Activated CD4-positive, alpha-beta T cell treated with anti-CD3 and anti-CD28 coated beads, Interleukin-2, amount 50 U/mL, for 24 hours (primary cell): ENCODE results near the gene IFT43.
"Not testable (repeated sequence)": the region's sequence is repeated elsewhere in the genome, so short reads cannot be mapped to it uniquely, and the experiment has no call there.

Experiments
- DNase-seq, 2 donors: peaks; one replicate each; pipeline ENCODE4 v3.0.0-alpha.2; 2020; ENCODE audit warnings: low read depth in 1 of 2, low spot score in 1 of 2

Gene IFT43

DNA sequence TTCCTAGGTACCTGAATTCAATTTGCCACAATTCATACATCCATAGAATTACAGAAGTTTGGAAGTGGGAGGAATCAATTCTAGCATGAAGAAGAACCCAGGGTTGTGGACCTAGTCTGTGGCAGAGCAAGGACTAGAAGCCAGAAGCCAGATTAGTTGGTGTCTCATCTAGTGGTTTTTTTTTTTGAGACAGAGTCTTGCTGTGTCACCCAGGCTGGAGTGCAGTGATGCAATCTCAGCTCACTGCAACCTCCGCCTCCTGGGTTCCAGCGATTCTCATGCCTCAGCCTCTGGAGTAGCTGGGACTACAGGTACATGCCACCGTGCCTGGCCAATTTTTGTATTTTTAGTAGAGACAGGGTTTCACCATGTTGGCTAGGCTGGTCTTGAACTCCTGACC, 24.1 kb downstream of the IFT43 start:
- not testable (repeated sequence) for DNase-seq

DNA sequence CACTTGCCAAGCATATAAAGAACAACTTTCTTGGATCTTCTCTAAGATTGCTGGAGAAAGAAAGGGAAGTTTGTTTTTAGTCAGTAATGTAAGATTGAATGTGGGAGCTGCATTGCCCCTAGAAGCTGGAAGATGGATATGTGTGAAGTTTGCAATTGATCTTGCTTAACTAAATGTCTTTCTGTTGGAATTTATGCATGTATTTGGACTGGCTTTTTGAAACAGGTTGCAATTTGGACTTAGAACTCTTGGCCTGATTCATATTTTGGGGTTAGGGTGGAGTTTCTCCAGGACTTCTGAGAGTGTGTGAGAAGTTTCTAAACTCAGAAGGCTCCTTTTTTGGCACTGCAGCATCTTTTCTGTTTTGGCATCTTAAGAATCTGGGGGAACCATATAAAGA, 26.4 kb downstream of the IFT43 start:
- no peak for DNase-seq

DNA sequence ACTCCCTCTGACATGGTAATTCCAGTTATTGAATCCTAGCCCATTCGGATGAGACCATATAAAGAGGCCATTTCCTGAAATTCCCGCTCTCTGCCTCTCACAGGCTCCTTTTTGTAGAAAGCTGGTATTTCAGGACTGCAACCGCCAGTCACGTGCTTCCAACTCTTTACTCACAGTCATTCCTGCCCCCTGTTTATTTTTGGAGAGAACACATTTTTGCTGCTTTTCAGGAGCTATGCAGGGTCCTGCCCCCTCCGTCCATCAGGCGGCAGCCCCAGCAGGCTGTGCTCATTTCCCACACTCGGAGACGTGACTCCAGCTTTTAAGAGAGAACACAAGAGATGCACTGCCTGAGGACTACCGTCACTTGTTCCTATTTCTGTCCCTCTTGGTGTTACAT, 26.8 kb downstream of the IFT43 start:
- no peak for DNase-seq

DNA sequence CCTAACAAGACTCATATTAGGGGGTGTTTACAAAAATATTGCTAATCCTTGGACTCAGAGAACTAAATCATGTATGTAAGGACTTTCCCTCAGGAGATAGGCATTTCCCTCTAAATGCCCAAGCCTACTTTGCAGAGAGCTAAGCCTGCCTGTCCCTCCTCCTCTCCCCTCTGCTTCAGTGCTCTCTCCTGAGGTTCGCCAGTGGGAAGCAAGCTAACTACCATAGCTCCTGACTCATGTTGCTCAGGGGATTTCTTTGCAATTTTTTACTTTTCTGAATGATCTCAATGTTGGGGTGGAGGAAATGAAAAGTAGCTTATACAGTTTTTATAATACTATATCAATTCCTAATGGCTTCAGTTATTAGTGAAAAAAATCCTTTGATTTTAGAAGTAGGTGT, 29.6 kb downstream of the IFT43 start:
- no peak for DNase-seq

DNA sequence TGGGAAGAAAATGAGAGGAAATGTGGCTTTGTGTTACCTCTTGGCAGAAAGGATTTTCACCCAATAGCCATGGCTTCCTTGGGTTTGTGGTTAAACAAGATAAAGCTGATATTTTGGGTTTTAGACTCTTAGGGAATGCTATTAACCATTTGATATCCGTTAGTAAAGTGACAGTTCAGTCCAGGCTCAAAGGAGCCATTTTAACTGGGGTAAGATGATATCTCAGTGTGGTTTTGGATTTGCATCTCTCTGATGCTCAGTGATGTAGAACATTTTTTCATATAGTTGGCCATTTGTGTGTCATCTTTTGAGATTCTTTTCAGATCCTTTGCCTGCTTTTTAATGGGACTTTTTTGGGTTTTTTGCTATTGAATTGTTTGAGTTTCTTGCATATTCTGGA, 30.1 kb downstream of the IFT43 start:
- DNase-seq, result no peak

DNA sequence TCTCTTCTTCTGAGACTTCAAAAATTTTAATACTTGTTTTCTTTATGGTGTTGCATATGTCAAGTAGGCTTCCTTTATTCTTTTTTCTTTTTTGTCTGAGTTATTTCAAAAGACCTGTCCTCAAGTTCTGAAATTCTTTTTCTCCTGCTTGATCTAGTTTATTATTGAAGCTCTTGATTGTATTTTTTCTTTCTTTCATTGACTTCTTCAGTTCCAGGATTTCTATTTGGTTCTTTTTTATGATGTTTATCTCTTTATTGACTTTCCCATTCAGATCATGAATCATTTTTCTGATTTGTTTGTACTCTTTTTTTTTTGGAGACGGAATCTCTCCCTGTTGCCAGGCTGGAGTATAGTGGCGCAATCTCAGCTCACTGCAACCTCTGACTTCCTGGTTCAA, 34.1 kb downstream of the IFT43 start:
- no peak for DNase-seq

DNA sequence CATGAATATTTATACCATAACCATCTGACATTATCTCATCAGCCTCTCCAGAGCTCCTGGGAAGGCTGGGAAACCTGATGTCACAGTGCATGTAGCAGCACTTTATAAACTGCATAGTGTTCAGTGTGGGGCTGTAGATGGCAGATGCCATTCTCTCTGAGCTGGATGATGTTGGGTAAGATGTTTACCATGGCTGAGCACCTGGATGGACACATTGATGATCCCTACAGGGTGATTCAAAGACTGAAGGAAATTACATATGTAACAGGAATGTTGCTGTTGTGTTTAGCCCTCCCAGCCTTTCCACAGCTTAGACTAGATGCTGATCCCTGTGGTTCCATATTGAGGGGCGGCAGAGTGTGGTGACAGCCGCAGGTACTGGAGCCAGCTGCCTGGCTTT, 37.4 kb downstream of the IFT43 start:
- no peak for DNase-seq

DNA sequence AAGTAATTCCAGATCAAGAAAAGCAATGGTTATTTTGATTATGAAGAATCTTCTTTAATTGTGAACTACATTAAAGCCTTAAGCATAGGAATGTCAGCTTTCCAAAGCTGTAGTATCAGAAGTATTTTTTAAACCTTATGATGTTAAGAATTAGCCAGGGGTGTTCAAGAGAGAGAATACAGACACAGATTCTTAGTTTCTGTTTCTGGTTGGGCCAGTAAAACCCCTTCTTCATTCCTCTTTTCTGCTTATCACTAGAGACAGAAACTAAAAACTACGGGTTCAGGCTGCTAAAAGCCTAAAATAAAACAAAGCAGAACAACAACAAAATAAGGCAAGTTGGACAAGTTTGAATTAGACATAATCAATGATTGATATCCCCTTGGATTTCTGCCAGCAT, 38.2 kb downstream of the IFT43 start:
- no peak for DNase-seq

DNA sequence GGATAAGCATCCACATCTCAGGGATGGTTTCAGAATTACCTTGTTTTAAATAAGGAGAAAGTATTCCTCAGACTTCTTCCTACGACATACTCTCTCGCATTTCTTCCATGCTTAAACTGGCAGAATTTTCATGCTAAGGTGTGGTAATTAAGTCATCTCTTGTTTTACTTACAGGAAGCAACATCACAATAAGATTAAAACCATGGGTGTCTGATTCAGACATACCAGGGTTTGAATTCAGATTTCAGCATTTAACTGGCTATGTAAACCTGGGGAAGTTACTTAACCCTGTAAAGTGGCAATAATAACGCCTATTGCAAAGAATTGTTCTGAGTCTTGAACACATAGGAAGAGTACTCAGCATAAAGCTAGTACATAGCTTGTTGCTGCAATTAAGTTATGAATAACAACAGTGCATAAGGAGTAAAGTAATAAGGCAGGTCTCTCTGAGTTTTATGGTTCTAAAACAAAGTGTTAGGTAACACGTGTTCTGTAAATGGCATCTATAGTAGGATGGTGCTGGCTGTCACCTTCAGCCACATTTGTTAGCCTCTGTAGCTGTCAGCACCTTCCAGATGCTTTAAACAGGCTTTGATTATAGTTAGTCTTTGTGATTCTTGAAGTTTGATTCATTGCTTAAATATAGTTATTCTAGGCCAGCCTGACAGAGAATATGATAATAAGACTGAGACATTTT, 38.8 kb downstream of the IFT43 start:
- DNase-seq, result no peak

DNA sequence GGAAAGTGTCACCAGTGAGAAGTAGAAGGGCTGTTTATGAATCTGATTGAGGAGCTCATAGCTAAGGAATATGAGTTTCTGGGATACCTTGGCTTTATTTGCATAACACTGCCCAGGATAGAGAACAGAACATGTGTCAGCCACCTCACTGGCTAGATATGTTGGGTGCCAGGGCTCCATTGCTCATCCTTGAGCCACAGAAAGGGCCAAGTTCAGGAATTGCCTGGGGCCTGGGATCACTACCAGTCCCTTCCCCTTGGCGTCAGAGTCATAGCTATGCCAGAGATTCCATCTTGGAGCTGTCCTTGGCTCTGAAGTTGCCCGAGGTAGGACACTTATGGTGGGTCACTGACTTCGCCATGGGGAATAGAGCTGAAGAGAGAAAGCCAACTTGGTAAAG, 49.0 kb downstream of the IFT43 start:
- no peak for DNase-seq

DNA sequence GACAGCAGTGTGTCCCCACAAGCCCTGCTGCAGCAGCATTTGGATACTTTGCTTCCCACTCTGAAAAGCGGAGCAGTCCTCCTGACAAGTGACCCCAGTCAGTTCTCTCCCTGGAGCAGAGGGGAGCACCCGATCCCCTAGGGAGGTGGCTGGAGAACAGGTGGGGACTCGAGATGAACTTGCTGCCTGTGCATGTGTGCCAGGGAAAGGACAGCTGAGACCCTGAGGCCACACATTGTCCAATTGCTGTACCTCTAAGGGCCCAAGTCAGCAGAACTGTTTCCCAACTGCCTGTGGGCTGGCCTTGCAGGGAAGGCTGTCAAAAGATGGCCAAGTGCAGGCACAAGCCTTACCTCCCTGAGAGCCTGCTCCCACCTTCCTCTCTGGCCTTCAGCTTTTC, 55.1 kb downstream of the IFT43 start:
- no peak for DNase-seq

DNA sequence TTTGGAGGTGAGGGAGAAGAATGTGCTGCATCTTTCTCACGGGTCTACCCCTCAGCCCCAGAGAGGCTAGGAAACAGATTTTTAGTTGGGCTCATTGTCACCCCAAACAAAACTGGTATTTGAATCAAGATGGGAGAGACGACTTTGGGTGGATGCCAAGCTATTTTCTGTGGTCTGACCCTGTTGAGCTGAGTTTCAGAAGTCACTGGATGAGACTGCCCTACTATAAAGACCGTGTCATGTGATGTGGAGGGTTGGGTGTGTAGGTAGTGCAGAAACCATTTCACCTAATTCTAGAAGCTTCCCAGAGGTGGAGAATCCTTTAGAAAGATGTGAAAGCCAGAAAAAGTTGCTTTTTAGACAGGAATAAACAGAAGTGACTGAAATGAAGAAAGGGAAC, 60.2 kb downstream of the IFT43 start:
- DNase-seq, result no peak

DNA sequence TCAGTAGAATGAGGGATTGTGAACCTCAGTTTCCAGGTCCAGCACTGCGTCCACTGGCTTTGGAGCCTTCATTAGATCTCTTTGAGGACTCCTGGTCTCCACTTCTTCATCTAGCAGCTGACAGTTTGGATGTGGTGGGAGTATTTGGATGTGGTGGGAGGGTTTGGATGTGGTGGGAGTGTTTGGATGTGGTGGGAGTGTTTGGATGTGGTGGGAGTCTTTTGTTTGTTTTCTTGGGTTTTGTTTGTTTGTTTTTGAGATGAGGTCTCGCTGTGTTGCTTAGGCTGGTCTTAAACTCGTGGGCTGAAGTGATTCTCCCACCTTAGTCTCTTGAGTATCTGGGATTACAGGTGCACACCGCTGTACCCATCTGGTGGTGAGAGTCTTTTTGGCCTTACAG, 64.7 kb downstream of the IFT43 start:
- no peak for DNase-seq

DNA sequence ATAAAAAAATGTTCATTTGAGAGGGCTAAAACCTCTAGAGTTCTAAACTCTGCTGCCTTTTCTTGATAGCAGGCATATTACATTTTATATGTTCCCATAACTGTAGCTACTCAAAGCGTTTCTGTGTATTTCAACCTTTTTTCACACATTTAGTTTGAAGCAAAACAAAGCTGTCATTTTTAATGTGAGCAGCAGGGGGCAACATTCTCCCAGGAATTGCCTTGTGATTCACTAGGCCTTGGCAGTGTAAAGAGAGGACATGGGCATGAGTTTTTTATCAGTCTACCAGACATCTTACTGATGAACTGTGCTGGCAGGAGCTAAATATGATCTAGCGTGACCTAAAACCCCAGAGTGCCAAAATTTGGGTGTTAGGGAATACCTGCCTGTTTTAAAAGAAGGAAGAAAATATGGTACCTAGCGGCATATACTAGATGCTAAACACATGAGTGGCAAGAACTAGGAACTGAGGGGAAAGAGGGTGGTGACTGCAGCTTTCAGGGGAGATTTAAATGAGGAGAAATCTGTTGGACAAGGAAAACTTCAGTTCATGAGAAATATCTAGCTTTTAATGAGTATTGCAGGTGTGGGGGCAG, 65.3 kb downstream of the IFT43 start:
- peak in 1 of 2 donors; percentile 54 for DNase-seq

DNA sequence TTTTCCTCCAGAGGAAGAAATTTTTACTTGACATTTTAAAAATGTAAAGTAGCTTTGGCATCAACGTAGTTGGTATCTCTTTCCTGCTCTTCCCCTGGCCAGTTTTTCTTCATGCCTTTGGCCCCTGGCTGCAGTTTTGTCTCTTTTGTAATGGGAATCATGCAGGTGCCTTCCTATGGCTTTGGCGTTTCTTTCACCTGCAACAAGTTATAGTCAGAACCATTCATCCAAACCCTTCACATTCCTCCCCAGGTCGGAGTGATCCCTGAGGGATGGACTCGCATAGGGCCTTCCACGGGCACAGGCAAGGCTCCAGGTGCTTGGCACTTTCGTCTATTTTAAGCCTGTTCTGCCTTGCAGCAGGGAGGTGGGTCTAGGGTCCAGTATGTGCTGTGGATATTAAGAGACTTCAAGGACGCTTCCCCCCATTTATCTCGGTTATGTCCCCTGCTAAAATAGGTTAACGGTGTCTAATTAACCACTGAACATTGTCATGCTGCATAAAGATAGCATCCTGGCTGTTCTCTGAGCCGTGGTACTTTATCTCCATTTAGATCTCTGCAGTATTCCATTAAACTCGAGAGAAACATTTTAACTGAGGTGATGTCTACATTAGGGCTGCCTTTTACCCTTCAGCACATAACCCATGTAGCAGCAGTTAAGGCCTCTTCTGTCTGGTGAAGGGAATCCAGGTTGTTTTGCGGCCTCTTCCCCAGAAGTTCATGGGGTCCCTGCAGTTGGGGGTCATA, 66.3 kb downstream of the IFT43 start:
- DNase-seq, result no peak

DNA sequence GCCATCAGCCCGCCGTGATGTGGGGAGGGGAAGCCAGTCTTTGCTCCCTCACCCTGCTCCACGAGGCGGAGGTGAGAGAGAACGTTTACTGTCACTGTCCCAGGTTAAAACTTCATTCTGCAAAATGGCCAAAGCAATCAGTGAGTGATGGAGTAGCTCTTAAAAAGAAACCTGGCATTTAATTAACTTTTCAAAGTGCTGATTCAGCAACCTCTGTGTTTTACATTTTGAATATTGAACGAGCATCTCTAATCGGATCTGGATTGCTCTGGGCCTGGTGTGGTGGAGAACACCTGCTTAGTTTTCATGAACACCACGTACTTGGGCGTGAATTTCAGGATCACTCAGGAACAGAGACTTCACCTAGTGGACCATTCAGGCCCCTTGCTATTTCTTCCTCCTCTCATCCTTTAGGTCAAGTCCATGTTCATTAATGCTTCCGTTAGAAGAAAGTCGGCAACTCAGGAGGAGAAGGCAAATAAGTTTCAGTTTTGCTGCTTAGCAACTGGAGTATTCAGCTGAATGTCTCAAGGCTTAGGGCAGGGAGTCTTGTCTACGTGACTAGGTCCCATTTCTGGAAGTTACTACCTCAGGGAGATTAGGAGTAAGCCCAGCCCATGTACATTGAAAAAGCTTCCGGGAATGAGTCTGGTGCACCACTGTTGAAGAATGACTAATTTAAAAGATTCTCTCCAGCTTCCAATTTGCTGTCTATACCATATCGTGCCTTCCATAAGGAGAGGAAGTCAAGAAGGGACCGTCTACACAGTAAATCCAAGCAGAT, 68.2 kb downstream of the IFT43 start:
- DNase-seq, result no peak

DNA sequence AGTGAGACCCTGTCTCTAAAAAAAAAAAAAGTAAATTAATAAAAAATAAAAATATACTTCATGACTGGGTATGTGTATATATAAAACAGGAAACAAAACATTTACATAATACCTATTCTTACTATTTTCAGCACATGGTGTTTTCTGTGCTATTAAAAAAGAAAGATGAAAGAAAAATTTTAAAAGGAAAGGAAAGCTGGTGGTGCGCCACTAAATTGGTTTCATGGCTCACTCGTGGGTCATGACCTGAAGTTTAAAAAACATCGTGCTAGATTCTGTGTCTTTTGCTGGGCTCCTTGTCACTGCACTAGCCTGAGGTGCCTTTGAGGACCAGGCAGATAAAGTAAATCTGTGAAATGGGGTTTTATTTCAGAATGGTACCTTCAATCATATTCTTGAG, 69.8 kb downstream of the IFT43 start:
- no peak for DNase-seq

DNA sequence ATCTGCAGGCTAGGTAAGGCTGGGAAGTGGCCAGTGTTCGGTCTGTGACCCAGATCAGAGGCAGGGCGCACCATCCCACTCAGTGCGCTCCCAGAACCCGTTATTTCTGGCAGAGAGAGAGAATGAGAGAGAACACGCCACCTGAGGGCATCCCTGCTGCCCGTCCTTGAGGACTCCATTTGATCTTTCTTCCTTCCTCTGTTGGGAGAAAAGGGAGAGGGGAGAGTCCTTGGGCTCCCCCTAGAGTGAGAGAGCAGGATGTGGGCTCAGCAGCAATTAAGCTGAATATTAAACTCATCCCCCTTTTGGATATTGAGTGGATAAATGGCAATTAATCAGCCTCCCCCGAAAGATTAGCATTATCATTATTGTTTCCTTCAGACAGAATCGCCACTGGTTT, 70.6 kb downstream of the IFT43 start:
- DNase-seq, result no peak

DNA sequence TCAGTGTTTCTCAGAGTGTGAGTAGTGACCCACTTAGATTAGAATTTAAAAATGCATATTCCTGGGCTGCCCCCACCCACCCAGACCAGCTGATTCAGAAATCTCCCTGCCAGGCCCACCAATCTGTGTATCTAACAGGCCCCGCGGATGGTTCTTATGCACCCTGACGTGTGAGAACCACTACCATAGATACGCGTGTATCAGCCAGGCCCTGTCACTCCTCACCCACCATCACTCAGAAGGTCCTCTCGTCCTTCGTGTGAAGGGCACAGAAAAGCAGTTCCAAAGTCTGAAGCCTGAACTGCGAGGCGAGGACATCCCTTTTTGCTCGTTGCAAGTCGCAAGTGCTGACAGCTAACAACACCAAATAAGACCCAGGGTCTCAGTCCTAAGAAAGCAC, 72.4 kb downstream of the IFT43 start:
- DNase-seq, result no peak

DNA sequence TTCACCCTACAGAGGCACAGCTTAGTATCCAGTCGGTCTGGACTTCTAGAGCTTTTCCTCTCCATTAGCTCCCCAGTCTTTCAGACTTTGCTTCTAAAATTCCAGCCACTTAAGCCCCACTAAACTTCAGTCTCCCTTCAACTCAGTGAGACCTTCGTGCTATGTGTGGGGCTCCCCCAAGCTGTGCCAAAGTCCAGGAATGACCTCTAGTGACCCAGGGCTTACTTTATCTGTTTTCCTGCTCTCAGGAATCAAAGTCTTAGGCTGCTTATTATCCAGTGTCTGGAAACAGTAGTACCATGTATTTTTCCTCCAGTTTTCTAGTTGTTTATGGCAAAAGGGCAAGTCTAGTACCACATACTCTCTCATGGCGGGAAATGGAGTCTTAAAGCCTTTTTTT, 77.8 kb downstream of the IFT43 start:
- DNase-seq, result no peak

DNA sequence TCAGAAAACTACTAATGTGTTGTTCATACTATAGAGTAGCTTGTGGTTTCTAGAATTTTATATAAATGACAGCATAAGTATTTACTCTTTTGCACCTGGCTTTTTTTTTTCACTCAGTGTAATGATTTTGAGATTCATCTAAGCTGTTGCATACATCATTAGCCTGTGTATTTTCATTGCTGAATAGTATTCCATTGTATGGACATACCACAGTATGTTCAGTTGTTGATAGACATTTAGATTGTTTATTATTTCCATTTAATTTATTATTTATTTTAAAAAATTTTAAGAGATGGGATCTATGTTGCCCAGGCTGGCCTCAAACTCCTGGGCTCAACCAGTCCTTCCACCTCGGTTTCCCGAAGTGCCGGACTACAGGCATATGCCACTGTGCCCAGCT, 80.0 kb downstream of the IFT43 start:
- no peak for DNase-seq

DNA sequence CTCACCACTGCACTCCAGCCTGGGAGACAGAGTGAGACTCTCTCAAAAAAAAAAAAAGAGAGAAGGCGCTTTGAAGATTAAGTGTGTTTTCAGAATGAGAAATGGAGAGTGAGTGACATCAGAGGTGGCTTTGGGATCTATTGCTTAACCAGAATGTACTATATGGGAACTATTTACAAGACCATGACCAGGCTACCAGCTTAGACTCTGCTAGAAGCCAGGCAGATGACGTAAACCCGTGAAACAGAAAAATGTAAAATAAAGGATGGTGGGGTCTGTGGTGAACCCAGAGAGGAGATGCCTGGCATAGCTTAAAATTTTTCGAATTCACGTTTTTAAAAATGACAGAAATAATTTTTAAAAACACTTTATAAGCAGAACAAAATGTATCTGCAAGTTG, 82.0 kb downstream of the IFT43 start:
- no peak for DNase-seq
